SJSA1 (cell line): ENCODE results near the gene POLR1H. TPM values are rescaled to one million over a fixed set of nuclear protein-coding genes. Genes with fewer than 3 reads are reported as not detected.

ENCODE experiments used
- DNase-seq, 2 experiments: peaks; one replicate each; pipeline ENCODE4 v3.0.0-alpha.2; 2015 to 2020; ENCODE audit warnings: low spot score in 2 of 2, low read depth in 1 of 2
- H3K27ac ChIP-seq: fragments of 250-450 bp; sonication (Bioruptor Pico); 2 replicates; pipeline ENCODE4 v1.5.1; 2020; ENCODE audit warnings: mild to moderate bottlenecking, moderate library complexity
- H3K27me3 ChIP-seq: fragments of 250-450 bp; sonication (Bioruptor Pico); replicated peaks from 2 replicates; pipeline ENCODE4 v1.5.1; 2020; ENCODE audit warnings: mild to moderate bottlenecking, moderate library complexity
- H3K36me3 ChIP-seq: fragments of 250-450 bp; sonication (Bioruptor Pico); 2 replicates; pipeline ENCODE4 v1.5.1; 2020; ENCODE audit warnings: mild to moderate bottlenecking
- H3K4me1 ChIP-seq: fragments of 250-450 bp; sonication (Bioruptor Pico); replicated peaks from 2 replicates; pipeline ENCODE4 v1.6.1; 2021; ENCODE audit warnings: mild to moderate bottlenecking
- H3K4me3 ChIP-seq: fragments of 250-450 bp; sonication (Bioruptor Pico); 2 replicates; pipeline ENCODE4 v1.5.1; 2020; ENCODE audit warnings: mild to moderate bottlenecking
- H3K9me3 ChIP-seq: fragments of 250-450 bp; sonication (Bioruptor Pico); replicated peaks from 2 replicates; pipeline ENCODE4 v1.5.1; 2020; ENCODE audit warnings: mild to moderate bottlenecking
- total RNA-seq: library from RNA; depleted of rRNA; stranded (reverse); fragments of >200 nt; shearing (Covaris generic); gene quantifications from 2 replicates; pipeline ENCODE4 v1.2.3, GENCODE V29; 2014; rRNA removed

Gene POLR1H
- total RNA-seq, 1 experiment from 2014 or later, result 22.5 TPM

DNA sequence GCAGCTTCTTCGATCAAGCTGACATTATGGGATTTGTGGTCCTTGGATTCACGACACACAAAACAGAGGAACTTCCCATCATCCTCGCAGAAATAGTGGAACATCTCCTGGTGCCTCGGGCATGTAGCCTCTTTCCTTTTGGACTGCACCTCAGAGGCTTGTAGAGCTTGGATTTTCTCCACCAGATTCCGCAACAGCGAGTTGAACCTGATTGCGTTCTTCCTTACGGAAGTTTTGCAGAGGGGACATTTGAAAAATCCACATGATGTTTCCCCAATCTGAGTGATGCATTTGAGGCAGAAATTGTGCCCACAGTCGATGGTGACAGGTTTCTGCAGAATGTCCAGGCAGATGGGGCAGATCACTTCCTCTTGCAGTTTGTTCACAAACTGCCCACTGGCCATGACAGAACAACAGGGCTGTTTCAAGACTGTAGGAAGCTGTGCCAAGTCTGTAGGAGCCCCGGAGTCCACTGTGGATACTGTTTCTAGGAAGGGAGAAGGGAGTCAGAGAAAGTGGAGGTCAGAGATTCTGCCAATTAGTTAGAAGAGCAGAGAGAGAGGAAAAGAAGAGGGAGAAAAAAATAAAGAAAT lies 51.4 kb downstream of the POLR1H start:
- Histone ChIP-seq H3K27ac (no peak overlapping the region), H3K9me3 (no peaks in the 10 kb centered on the region), H3K4me1 (no peaks in the 10 kb centered on the region), H3K36me3 (no peaks in the 10 kb centered on the region), H3K27me3 (peaks cover 41% of the 10 kb centered on the region), H3K4me3 (no peak overlapping the region)
- no peak for DNase-seq

GRCh38 chr6:30113003-30113759 lies 52.1 kb downstream of the POLR1H start, which contains the start of gene TRIM31:
TRIM31 (minus strand) TSS chr6:30113090; CDS start chr6:30112805, 285 bp downstream.
- no peaks in the 10 kb centered on the region for H3K4me1 ChIP-seq
- H3K4me3 ChIP-seq, result no peak within 1 kb of the TSS
- no peaks in the 10 kb centered on the region for H3K36me3 ChIP-seq
- no peak within 1 kb of the TSS for H3K27ac ChIP-seq
- H3K9me3 ChIP-seq, result no peaks in the 10 kb centered on the region
- H3K27me3 ChIP-seq, result peaks cover 41% of the 10 kb centered on the region
- DNase-seq, result no peak

DNA sequence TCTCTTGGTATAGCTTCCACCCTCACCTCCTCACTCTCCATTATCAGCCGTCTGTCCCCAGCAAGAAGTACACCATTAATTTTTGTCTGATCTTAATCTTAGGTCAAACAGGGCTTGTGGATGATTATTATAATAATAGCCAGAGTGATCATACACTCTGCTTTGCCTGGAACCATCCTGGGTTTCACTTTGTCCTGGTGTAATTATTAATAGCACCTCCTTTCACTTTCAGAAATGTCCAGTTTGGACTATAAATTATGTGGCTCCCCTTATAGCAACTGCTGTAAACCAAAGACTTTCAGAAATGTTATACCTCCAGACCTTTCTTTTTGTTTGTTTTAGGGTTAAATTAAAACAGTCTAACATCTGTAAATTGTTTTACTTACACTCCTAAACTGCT lies 52.8 kb downstream of the POLR1H start:
- peaks cover 41% of the 10 kb centered on the region for H3K27me3 ChIP-seq

More for the DNA sequence above, 52.8 kb downstream of the POLR1H start:
- Histone ChIP-seq H3K4me3 (no peak overlapping the region), H3K9me3 (no peaks in the 10 kb centered on the region), H3K4me1 (peaks cover under 1% of the 10 kb centered on the region), H3K27ac (no peak overlapping the region), H3K36me3 (no peaks in the 10 kb centered on the region)
- no peak for DNase-seq

Other genes with a start within 250 kb of the POLR1H start
- not detected in 2 replicates for gene HLA-G, start 233.4 kb upstream of the POLR1H start, total RNA-seq
- 1,534 and 1,583 TPM in 2 replicates for gene HLA-A, start 118.7 kb upstream of the POLR1H start, total RNA-seq
- gene PPP1R11, start 5.9 kb downstream of the POLR1H start, total RNA-seq, result 26.3 and 33.8 TPM in 2 replicates
- not detected in 2 replicates for gene RNF39, start 14.5 kb downstream of the POLR1H start, total RNA-seq
- not detected in 2 replicates for gene TRIM31, start 51.8 kb downstream of the POLR1H start, total RNA-seq
- not detected in 2 replicates for gene TRIM40, start 74.9 kb downstream of the POLR1H start, total RNA-seq
- not detected in 2 replicates for gene TRIM10, start 99.9 kb downstream of the POLR1H start, total RNA-seq
- gene TRIM15, start 102.3 kb downstream of the POLR1H start, total RNA-seq, result not detected in 2 replicates
- 27.2 and 56.4 TPM in 2 replicates for gene TRIM26, start 152.1 kb downstream of the POLR1H start, total RNA-seq